K562 (cell line): ENCODE data around the gene TSR3. TPM values are rescaled to one million over a fixed set of nuclear protein-coding genes. Genes with fewer than 3 reads are reported as not detected.

Experiments used
- AFF4 ChIP-seq: sonication (generic); formaldehyde crosslinking; IDR thresholded peaks from 2 replicates; pipeline ENCODE4 v1.8.0; 2023; ENCODE audit warnings: mild to moderate bottlenecking, missing genetic modification reagents
- EGR1 ChIP-seq: fragments of 450-650 bp; conservative IDR thresholded peaks from 2 replicates; pipeline ENCODE4 v1.6.1; 2017; ENCODE audit warnings: mild to moderate bottlenecking
- ETS1 ChIP-seq: conservative IDR thresholded peaks from 2 replicates; pipeline ENCODE4 v1.6.1; 2011; ENCODE audit warnings: low read depth, mild to moderate bottlenecking, low read length; ENCODE audit not compliant: control insufficient read depth
- HDAC1 ChIP-seq, 2 experiments: fragments of 450-650 bp; IDR thresholded peaks; 2 replicates each; pipeline ENCODE4 v1.6.1; 2016 to 2017; ENCODE audit warnings: inconsistent platforms in 1 of 2, mild to moderate bottlenecking in 1 of 2, moderate library complexity in 1 of 2
- HDAC2 ChIP-seq: fragments of 450-650 bp; IDR thresholded peaks from 2 replicates; pipeline ENCODE4 v1.6.1; 2016; ENCODE audit warnings: mild to moderate bottlenecking
- HMGN3 ChIP-seq: IDR thresholded peaks from 2 replicates; pipeline ENCODE4 v1.6.1; 2011; ENCODE audit warnings: borderline replicate concordance, low read depth, mild to moderate bottlenecking, mixed read lengths, low read length; ENCODE audit not compliant: insufficient read length; ENCODE audit errors: extremely low read depth
- KLF16 ChIP-seq: IDR thresholded peaks from 2 replicates; pipeline ENCODE4 v1.6.1; 2016; ENCODE audit warnings: antibody characterized with exemption
- MAX ChIP-seq: sonication (generic); formaldehyde crosslinking; IDR thresholded peaks from 2 replicates; pipeline ENCODE4 v1.9.0; 2022; ENCODE audit warnings: mild to moderate bottlenecking, missing genetic modification reagents
- MCM2 ChIP-seq: fragments of 450-650 bp; IDR thresholded peaks from 2 replicates; pipeline ENCODE4 v1.6.1; 2017; ENCODE audit warnings: low read depth, mild to moderate bottlenecking
- MTA1 ChIP-seq: fragments of 450-650 bp; IDR thresholded peaks from 2 replicates; pipeline ENCODE4 v1.6.1; 2017; ENCODE audit warnings: borderline replicate concordance
- MTA3 ChIP-seq: fragments of 450-650 bp; formaldehyde crosslinking; IDR thresholded peaks from 2 replicates; pipeline ENCODE4 v1.6.1; 2017; ENCODE audit warnings: mild to moderate bottlenecking, borderline replicate concordance
- NRF1 ChIP-seq, 2 experiments: fragments of 450-650 bp; IDR thresholded peaks in 1 of 2; conservative IDR thresholded peaks in 1 of 2; 2 replicates each; pipeline ENCODE4 v1.6.1; 2014; ENCODE audit warnings: mild to moderate bottlenecking in 2 of 2
- PHF8 ChIP-seq: fragments of 200-600 bp; sonication (generic); IDR thresholded peaks from 2 replicates; pipeline ENCODE4 v1.6.1; 2012; ENCODE audit warnings: mixed run types, mild to moderate bottlenecking, inconsistent platforms, low read length, moderate library complexity, borderline replicate concordance
- POLR2AphosphoS5 ChIP-seq: IDR thresholded peaks from 2 replicates; pipeline ENCODE4 v1.6.1; 2011; ENCODE audit warnings: mild to moderate bottlenecking, low read depth, low read length, moderate library complexity; ENCODE audit not compliant: control insufficient read depth, insufficient read depth
- RAD51 ChIP-seq: fragments of 450-650 bp; IDR thresholded peaks from 2 replicates; pipeline ENCODE4 v1.7.1; 2016; ENCODE audit warnings: low read depth, mild to moderate bottlenecking, borderline replicate concordance
- RBBP5 ChIP-seq: fragments of 200-600 bp; sonication (generic); IDR thresholded peaks from 2 replicates; pipeline ENCODE4 v1.6.1; 2012; ENCODE audit warnings: borderline replicate concordance, mild to moderate bottlenecking, low read length, control low read depth, inconsistent platforms; ENCODE audit not compliant: insufficient read depth, poor library complexity, severe bottlenecking
- SNRNP70 ChIP-seq: fragments of 200-400 bp; formaldehyde crosslinking; optimal IDR thresholded peaks from 2 replicates; pipeline ENCODE3; 2017; ENCODE audit warnings: low read depth, low read length
- SUPT5H ChIP-seq: fragments of 450-650 bp; IDR thresholded peaks from 2 replicates; pipeline ENCODE4 v1.6.1; 2016
- TARDBP ChIP-seq: fragments of 450-650 bp; IDR thresholded peaks from 2 replicates; pipeline ENCODE4 v1.6.1; 2016
- ZBTB2 ChIP-seq: fragments of 450-650 bp; IDR thresholded peaks from 2 replicates; pipeline ENCODE4 v1.6.1; 2016; ENCODE audit warnings: antibody characterized with exemption
- polyA plus RNA-seq, 8 experiments: library from polyadenylated mRNA; depleted of rRNA in 4 of 8; stranded (reverse) in 5 of 8; unstranded in 3 of 8; fragments of >200 nt; fragmentation: Nextera tagmentation in 2 of 8; fragmentation: Illumina TruSeq in 1 of 8; extraction: Ambion mirVana in 2 of 8; extraction: Trizol in 1 of 8; gene quantifications; 2 replicates each; pipeline versions ENCODE4 v1.2.1 to v1.2.3, GENCODE V29; 2011 to 2014; ENCODE audit warnings: inconsistent platforms in 1 of 8, missing spikeins in 1 of 8
- total RNA-seq, 7 experiments: library from RNA; depleted of rRNA in 6 of 7; stranded (reverse); fragments of >200 nt in 6 of 7; fragmentation: Illumina TruSeq in 2 of 7; extraction: Trizol in 2 of 7; gene quantifications; 2 replicates each; pipeline versions ENCODE4 v1.2.1 to v1.2.3, GENCODE V29; 2011 to 2021; ENCODE audit warnings: low replicate concordance in 1 of 7

The TSR3 gene
- total and polyA plus RNA-seq, 9 of the 15 experiments (the other 6 are each of a cell fraction or from before 2014, with no cell fraction given), result 1.5 to 74.8 (median 16.5) TPM

GRCh38 chr16:1333149-1333812 is 18.4 kb downstream of the TSR3 start, which contains the start of gene BAIAP3 (continued):
- peak; percentile 81 for TF ChIP-seq ZBTB2
- TF ChIP-seq MCM2, result no peak
- TF ChIP-seq SNRNP70, result no peak
- 0 out of 2 replicates have a peak, but pooled peaks have one; percentile 14 for TF ChIP-seq MAX (CRISPR knock-in tag)
- TF ChIP-seq KLF16, result no peak
- TF ChIP-seq RAD51, result no peak
- 0 out of 2 replicates have a peak, but pooled peaks have one; percentile 35 for TF ChIP-seq TARDBP
- TF ChIP-seq RBBP5, result no peak
- peak; percentile 63 for TF ChIP-seq EGR1
- peak; percentile 43; the same call in 1 of the 2 replicates for TF ChIP-seq MTA1
- TF ChIP-seq POLR2AphosphoS5, result peak; percentile 34; the same call in 1 of the 2 replicates
- TF ChIP-seq AFF4 (CRISPR knock-in tag), result no peak
- TF ChIP-seq HDAC1 (IDR thresholded peaks at IDR 0.05), result peak in 1 of 2 experiments; percentile 72; a peak in 1 of 4 replicates
- peak in 1 of 2 experiments; percentile 23; a peak in 2 of 4 replicates for TF ChIP-seq NRF1 (conservative IDR thresholded peaks at IDR 0.05 in 1 of 2, IDR thresholded peaks at IDR 0.05 in 1 of 2)
- no peak for TF ChIP-seq SUPT5H
- peak; percentile 69; the same call in 1 of the 2 replicates for TF ChIP-seq PHF8
- TF ChIP-seq HMGN3, result peak; percentile 37
- TF ChIP-seq MTA3, result peak; percentile 30; the same call in 1 of the 2 replicates
- TF ChIP-seq HDAC2, result peak; percentile 11; the same call in 1 of the 2 replicates
- 0 out of 2 replicates have a peak, but pooled peaks have one; percentile 22 for TF ChIP-seq ETS1
